NOMO-1 treated with dmso at 0.1 percent for 144 hours (cell line): ENCODE results near the gene C1orf198.
A peak's percentile ranks its signal among the peaks of the same experiment; 100 is the strongest.

ENCODE experiments used
- DNase-seq: peaks from one replicate; lab custom pipeline; 2025; ENCODE audit not compliant: unreplicated experiment; lab: John Stamatoyannopoulos, UW

The C1orf198 gene

DNA sequence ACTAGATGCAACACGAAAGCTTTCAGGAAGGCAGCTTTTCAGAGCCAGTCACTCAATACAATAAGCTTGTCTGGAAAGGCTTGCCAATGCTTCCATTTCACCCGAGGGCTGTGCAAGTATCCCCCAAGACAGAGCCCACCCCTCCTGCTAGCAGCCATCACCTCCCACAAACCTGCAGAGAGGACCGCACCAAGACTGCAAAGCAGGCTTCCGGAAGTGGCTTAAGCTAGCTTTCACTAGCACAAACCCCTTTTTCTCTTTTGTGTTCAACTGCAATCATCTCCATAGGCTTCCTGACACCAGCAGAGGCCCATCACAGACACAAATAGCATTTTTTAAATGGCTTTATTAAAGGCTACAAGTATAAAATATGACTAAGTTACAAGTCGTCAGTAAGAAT is 31.5 kb downstream of the C1orf198 start:
- no peak for DNase-seq

DNA sequence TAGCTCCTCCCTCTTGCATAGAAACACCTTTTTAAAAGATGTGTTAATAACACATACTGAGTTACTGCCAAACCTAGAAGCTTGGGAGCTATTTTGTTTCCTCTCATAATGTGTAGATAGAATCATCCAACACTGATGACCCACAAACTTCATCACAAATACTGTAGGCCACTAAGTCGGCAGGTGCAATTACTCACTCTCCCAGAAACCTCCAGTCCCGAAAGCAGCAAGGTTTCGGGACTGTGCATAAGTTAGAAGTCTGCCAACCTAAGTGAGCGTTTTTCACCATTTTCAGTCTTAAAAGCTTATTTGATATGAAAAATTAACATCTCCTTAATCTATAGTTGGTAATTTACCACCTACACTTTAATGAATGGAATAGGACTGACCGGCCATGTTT is 32.0 kb downstream of the C1orf198 start:
- DNase-seq = no peak

DNA sequence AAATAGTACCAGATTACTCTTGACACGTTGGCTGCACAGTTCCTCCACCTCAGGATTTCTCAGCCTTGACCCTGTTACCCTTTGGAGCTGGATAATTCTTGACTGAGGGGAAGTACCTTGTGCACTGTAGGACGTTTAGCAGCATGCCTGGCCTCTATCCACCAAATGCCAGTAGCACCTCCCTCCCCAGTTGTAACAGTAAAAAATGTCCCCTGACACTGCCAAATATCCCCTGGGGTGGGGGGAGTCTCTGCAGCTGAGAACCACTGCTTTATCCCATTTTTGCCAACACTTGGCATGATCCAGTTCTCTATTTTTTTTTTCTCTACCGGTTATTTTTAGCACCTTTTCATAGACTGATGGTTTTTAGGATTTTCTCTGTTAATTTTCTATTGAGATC is 34.0 kb downstream of the C1orf198 start:
- DNase-seq = no peak

DNA sequence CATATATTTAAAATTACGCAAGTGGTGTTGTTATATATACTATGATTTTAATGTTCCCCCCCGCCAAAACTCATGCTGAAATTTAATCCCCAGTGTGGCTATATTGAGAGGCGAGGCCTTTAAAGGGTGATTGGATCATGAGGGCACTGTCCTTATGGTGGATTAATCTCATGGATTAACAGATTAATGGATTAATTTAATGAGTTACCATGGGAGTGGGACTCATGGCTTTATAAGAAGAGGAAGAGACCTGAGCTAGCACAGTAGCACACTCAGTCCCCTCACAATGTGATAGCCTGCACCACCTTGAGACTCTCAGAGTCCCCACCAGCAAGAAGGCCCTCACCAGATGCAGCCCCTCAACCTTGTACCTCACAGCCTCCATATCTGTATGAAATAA is 34.8 kb downstream of the C1orf198 start:
- DNase-seq = no peak

DNA sequence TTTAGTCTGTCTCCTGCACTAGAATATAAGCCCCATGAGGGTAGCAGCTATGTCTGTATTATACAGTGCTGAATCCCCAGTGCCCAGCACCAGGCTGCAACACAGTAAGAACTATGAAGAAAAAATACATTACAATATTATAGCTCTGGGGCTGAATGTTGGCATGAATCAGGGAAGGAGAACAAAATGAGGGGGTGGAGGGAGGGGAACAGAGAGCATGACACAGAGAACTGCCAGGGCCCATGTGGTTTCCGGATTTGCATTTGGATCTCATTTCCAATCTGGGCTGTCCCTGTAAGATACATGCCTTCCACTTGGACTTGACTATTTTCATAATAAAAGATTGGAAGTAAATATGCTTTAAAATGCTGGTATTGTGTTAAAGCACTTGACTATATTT is 35.8 kb downstream of the C1orf198 start:
- DNase-seq = no peak

DNA sequence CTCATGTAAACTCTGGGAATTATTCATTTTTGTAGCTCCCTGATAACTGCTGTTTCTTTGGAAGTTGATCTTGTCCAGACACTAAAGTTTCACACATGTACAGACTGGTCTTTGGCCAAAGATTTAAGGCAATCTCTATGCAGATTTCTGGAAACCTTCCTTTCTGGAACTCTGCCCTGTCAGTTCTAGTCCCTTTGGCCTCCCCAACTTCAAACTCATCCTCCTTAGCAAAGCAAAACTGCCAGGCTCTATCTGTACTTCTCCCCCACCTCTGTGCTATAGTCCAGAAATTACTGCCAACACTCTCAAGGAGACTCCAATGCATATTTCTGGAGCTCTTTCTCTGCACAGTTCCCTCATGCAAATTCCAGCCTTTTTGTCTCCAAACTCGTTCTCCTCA is 36.5 kb downstream of the C1orf198 start:
- DNase-seq = no peak

DNA sequence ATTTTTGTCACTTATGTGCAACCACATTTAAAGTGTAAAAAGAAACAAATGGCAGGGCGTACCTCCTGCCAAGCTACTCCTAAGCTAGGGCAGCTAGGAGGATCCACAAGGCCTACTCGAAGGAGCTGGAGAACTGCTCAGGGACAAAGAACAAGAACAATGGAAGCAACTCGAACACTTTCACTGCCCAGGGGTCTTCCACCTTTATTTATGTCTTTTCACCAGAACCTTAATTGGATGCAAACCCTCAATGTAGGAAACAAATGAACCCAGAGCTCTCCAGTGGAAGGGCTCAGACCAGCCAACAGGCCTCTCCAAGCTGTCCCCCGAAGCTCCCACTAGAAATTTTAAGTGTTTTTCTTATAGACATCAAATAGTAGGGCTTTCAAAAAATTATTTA is 39.9 kb downstream of the C1orf198 start:
- DNase-seq = no peak

DNA sequence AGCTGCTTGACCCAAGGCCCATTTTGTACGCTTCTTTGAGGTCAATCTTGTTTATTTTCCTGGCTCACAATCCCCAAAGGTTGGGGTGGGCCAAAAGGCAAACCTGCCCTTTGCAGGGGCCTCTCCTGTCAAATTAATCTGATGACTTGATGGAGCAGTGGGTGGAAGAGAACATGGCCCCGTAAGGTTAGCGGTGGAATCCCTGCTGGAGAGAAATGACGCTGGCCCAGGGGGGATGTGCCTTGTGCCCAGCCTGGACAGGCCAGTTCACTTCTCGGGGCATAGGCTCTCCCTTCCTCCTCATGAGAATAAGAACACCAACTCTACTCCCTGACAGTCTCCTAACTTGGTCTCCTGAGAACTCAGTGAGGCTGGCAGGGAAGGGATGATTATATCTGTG is 40.5 kb downstream of the C1orf198 start:
- DNase-seq = no peak

DNA sequence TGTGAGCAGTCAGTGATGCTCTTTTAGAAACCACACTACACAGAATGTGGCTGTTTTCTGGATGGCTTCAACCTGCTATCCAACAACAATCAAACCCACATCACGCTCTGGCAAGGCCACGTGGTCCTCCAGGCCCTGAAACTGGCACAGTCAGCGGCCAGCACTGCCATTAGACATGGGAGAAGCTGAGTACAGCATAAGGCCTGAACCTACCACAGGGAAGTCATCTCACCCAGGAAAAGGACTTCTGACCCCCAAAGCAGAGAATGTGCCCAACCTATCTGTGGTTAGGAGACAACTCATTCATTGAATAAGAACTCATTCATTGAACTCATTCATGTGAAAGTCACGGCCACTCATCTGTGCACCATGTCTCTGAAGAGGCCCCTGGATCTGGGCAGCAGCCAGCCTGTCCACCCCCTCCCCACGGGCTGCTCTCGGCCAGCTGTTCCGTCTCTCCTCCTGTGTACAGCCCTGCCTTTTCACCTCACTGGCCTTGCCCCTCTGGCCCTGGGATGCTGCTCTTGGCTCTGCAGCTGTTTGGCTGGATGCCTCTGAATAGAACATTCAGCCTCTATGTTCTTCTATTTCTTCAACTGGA is 41.1 kb downstream of the C1orf198 start:
- DNase-seq = no peak

DNA sequence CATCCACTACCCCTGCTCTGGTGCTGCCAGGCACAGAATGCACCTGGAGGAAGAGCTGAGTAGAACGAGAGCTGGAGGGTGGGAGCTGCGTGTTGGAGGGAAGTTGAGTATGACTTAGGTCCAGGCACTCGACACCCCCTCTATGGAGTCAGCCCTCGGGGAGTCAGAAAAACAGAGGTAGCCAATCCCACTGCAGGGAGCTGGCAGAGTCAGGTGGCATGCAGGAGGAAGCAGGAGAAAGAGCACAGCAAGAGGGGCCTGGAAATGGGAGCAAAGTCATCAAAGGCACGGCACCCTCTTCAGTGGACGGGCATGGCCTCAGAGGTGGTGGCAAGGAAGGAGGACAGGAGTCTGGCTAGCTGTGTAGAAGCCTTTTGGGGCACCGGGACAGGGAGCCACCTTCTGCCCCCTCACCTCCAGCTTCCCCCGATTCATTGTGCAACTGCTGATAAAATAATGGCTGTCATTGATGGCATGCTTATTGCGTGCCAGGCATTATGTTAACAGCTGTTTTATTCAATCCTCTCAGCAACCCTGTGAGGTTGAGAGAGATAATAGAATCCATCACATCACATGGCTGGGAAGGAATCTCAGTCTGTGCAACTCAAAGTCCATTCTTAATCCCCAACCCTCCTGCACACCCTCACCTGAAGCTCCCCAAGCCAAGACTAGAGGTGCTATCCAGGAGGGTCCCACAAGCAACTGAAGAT is 42.0 kb downstream of the C1orf198 start:
- no peak for DNase-seq

DNA sequence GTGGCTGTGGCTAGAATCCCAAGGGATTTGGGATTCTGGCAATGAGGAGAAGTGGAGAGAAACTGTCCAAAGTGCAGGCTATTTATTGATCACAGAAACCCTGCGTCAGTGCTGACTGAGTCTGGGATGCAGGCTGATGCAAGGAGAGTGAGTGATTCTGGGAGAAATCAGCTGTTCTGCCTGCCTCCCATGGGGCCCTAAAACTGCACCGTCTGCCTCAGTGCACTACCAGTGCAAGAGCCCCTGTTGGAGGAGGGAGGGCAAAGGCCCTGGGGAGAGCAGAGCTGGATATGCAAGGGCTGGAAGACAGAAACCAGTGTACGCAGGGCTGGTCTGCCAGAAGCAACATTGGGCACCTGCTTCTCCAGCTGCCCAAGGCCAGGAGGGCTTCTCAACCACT is 42.6 kb downstream of the C1orf198 start:
- DNase-seq = no peak

DNA sequence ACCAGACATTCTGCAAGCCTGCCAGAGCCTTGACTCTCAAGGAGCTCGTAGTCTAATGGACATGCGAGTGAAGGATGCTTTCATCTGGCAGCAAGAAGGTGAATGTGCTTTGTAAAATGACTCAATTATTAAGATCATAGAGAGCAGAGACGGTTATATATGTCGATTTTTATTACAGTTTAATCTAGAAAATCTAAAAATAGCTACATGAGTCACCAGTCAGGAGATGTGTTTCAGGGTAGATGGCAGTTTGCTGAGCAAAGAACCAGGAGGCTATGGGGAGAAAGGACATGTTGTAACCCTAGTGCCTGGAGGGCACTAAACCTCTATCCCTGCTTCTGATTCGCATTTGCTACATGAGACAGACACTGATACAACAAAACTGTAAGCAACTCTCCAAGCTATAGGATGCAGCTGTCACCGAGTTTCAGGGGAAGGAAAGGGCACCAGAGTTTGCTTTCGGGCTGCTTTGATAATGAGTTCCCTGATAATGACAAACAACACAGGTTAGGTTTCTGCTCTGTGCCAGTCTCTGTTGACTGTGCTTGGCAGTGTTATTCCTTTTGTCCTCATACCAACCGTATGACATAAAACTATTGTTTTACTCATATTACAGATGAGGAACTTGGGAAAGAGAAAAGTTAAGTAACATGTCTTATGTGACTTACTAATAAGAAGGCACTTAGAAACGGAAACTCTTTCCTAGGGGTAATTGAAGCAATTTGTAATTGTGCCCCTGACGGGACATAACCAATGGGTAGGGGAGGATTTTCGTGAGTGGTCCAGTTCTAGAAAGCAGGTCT is 43.2 kb downstream of the C1orf198 start:
- peak; percentile 46 for DNase-seq

DNA sequence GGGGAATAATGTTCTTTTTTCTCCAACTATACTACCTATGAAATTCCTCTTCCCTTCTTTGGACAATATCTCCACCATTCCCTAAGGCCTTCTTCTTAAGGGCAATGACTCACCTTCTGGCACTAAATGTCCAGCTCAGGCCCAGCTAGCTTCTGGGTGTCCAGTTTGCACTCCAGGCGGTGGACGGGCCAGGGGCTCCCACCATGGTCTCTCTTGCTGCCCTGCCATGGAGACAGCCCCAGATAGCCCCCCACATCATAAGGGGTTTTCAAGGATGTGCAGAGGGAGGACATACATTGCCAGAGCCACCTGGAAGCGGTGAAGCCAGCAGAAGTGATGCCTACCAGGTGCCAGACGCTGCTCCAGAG is 43.8 kb downstream of the C1orf198 start:
- no peak for DNase-seq

DNA sequence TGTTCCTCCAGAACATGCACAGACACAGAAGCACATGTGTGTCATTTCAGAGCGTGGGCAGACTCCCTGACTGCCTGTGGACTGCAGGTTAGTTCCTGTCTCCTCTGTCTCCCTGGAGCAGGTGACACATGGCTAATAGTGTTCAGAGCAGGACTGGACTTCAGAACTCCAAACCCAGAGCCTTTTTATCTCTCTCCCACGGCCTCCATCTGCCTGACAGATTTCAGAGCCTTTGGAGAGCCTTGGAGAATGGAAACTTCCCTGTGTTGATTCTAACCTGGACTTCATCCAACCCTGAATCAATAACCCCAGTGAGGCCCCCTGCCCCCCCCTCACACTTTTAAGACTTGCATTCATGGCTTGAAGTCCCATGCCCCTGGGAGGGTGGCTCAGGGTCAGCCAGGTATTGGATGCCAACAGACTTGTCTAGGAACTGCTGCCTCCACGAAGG is 44.4 kb downstream of the C1orf198 start:
- no peak for DNase-seq

DNA sequence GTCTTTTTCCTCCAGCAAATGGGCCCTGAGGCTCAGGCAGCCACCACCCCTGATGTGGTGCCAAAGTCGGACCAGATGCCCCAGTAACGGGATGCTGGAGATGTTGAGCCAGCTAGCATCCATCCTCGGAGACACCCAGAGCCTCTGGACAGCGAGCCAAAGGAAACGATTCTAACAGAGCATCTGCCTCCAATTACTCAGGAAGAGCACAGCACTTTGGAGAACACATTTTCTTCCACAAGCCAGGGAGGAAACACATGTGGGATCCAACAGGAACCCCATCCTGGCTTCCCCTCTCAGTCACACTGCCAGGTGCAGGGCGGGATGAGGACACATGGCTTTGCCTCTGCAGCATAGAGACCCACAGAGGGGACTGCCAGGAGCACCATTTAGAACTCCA is 44.9 kb downstream of the C1orf198 start:
- DNase-seq = no peak

DNA sequence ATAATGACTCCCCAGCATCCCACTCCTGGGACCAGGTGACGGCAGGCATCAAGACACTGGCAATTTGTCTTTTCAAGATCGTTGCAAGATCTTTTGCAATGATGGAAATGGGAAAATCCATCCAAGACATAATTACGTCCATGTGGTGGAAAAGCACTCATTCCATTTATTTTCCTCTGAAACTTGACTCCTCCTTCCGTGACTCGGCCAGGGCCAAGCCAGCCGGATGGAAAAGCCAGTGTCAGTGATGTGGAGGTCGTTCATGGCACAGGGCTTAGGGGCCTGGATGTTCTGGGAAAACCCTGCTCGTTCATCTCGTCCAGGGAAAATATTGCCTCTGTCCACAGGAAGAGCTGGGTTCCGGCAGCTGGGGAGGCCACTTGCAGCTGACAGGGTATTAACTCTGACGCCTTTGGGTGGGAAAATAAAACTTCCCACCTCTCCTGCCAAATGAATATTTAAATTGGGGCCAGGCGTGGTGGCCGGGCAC is 46.2 kb downstream of the C1orf198 start:
- DNase-seq = no peak

DNA sequence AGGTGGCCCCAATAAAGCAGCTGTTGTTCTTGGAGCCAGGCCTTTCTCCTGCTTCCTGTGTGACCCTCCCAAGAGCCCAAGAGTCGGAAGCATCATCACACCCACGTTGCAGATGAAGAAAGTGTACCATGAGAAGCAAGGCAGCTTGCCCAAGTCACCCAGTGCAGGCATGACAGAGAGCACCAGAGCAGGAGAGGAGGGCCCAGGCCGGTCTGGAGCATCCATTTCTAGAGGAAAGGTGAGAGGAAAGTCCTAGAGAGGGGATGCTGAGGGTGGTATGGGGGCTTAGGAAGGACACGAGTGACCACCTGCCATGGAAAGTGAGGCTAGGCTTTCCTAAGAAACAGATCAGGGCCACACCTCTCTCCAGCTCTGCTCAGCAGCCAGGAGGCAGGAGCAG is 47.0 kb downstream of the C1orf198 start:
- no peak for DNase-seq

DNA sequence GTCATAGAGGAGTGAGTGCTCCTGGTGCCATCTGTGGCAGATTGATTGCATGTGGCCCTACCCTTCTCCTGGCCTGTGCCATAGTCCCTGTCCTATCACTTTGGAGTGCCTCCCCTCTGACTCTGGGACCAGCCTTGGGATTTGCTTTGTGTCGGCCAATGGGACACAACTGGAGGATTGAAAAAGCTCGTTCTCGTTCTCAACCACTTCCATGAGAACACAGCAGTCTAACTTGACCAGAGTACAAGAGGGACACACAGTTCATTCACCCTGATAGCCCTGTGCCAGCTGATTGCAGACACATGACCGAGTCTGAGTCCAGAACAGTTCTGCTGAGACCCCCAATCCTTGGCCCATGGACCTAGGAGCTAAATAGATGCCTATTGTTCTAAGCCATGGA is 47.8 kb downstream of the C1orf198 start:
- no peak for DNase-seq

DNA sequence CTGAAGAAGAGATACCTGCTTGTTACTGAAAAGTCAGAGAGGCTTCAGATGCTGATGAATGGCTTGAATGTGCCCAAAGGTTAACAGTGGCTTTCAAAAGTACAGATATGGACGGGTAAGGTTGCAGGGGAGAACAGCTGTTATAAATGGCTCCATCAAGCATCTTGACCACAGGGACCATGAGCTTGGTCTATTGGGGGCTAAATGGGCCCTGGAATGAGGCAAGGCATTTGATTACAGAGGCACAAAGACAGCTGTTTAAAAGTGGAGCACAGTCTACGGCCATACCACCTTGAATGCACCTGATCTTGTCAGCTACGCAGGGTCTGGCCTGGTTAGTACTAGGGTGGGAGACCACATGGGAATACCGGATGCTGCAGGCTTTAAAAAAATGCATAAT is 48.3 kb downstream of the C1orf198 start:
- DNase-seq = no peak

DNA sequence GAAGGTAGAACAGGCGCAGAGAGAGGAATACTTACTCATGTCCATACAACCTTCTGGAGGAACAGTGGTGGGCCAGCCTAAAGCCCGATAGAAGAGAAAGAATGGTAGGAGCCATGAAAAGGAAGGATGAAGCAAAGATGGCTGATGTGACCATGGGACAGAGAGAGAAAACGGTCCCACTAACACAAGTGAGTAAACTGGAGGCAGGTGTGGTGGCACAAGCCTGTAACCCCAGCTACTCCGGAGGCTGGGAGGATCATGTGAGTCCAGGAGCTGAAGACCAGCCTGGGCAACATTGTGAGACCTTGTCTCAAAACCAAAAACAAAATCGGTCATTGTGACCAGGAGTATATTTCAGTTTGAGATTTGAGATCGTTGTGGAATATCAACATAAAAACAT is 49.4 kb downstream of the C1orf198 start:
- no peak for DNase-seq

DNA sequence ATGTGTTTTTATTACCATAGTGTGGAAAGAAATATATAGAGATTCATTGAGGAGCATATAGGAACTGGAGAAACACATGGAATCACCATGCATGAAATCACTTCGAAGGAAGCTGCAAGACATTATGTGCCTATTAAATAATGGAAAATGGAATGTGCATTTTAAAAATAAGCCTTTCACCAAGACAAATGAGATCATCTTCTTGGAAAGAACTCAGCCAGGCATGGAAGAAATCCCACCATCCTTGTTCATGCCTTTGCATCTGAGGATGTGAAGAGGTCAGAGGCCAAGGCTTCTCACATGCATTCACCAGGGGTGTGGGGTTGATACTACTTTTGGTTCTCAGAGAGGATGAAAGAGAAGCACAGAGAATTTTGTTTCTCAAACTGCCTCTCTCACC is 50.0 kb downstream of the C1orf198 start:
- DNase-seq = no peak

DNA sequence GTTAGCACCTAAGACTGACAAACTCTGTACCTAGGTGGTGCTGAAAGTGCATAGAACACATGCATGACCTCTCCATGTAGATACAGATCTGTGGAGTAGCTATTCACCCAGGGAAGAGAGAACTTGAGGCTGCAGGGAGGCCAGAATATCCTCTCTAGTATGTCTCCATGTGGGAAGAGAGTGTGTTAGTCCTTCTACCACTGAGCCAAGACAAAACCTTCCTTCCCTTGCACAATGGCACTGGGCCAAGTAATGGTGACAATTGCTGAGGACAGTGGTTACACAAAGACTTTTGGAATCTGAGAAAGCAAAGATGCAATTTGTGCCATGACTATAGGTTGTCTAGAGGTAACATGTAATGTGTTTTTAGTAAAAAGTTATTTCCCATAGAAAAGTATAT is 52.3 kb downstream of the C1orf198 start:
- no peak for DNase-seq
